WTC11 (cell line): ENCODE measurements around the gene STARD13. TPM values are rescaled to one million over a fixed set of nuclear protein-coding genes. Genes with fewer than 3 reads are reported as not detected.

Source experiments
- ATAC-seq: fragments of 200-7000 bp; cut with Tn5 transposase; 2 replicates; pipeline ENCODE4 v1.10.0; 2021; ENCODE audit warnings: mild to moderate bottlenecking, moderate library complexity
- CTCF ChIA-PET: fragments of 300-600 bp; sonication (Branson Sonifier 250); formaldehyde crosslinking; loops from one replicate; lab custom pipeline; 2021; ENCODE audit warnings: antibody characterized with exemption; lab: Charles Lee
- POLR2A ChIA-PET: fragments of 350-600 bp; sonication (Branson Sonifier 250); formaldehyde crosslinking; loops from one replicate; lab custom pipeline; 2021; ENCODE audit warnings: antibody characterized with exemption; lab: Charles Lee
- DNase-seq: peaks from one replicate; pipeline ENCODE4 v3.0.0; 2021; ENCODE audit warnings: low spot score
- H3K27ac Mint-ChIP-seq: 2 replicates; pipeline ENCODE4 v1.8.0; 2021; ENCODE audit warnings: mixed read lengths
- H3K27me3 Mint-ChIP-seq: 2 replicates; pipeline ENCODE4 v1.8.0; 2021; ENCODE audit warnings: low read depth, mild to moderate bottlenecking, moderate library complexity, mixed read lengths
- H3K36me3 Mint-ChIP-seq: 2 replicates; pipeline ENCODE4 v1.8.0; 2021; ENCODE audit warnings: mixed read lengths
- H3K4me1 Mint-ChIP-seq: 2 replicates; pipeline ENCODE4 v1.8.0; 2022; ENCODE audit warnings: mixed read lengths
- H3K4me3 Mint-ChIP-seq: 2 replicates; pipeline ENCODE4 v1.8.0; 2021; ENCODE audit warnings: mild to moderate bottlenecking, moderate library complexity, mixed read lengths
- H3K9me3 Mint-ChIP-seq: 2 replicates; pipeline ENCODE4 v1.8.0; 2021; ENCODE audit warnings: mixed read lengths
- AR ChIP-seq: fragments of 250-450 bp; sonication (Bioruptor Pico); IDR thresholded peaks from 2 replicates; pipeline ENCODE4 v1.9.0; 2021; ENCODE audit warnings: mild to moderate bottlenecking
- CREB1 ChIP-seq: sonication (generic); formaldehyde crosslinking; IDR thresholded peaks from 2 replicates; pipeline ENCODE4 v1.8.0; 2023; ENCODE audit warnings: mild to moderate bottlenecking, missing genetic modification reagents
- ESRRA ChIP-seq: sonication (generic); formaldehyde crosslinking; IDR thresholded peaks from 2 replicates; pipeline ENCODE4 v1.8.1; 2022; ENCODE audit warnings: mild to moderate bottlenecking, missing genetic modification reagents, borderline replicate concordance
- HMGXB4 ChIP-seq: sonication (generic); formaldehyde crosslinking; IDR thresholded peaks from 2 replicates; pipeline ENCODE4 v1.8.1; 2023; ENCODE audit warnings: mild to moderate bottlenecking, moderate library complexity, missing genetic modification reagents
- IRF2 ChIP-seq: sonication (generic); formaldehyde crosslinking; IDR thresholded peaks from 2 replicates; pipeline ENCODE4 v1.8.0; 2022; ENCODE audit warnings: low read depth, missing genetic modification reagents, borderline replicate concordance
- MXD4 ChIP-seq: fragments of 250-450 bp; sonication (Bioruptor Pico); IDR thresholded peaks from 2 replicates; pipeline ENCODE4 v1.8.0; 2021; ENCODE audit warnings: mild to moderate bottlenecking, moderate library complexity, borderline replicate concordance
- RELA ChIP-seq: sonication (generic); formaldehyde crosslinking; IDR thresholded peaks from 2 replicates; pipeline ENCODE4 v1.8.1; 2022; ENCODE audit warnings: missing genetic modification reagents, mild to moderate bottlenecking, borderline replicate concordance
- TEAD1 ChIP-seq: sonication (generic); formaldehyde crosslinking; IDR thresholded peaks from 2 replicates; pipeline ENCODE4 v1.8.0; 2022; ENCODE audit warnings: mild to moderate bottlenecking, missing genetic modification reagents
- TEAD4 ChIP-seq: sonication (generic); formaldehyde crosslinking; IDR thresholded peaks from 2 replicates; pipeline ENCODE4 v1.8.0; 2022; ENCODE audit warnings: mild to moderate bottlenecking, missing genetic modification reagents
- TP53 ChIP-seq: sonication (generic); formaldehyde crosslinking; IDR thresholded peaks from 2 replicates; pipeline ENCODE4 v1.8.1; 2023; ENCODE audit warnings: mild to moderate bottlenecking, missing genetic modification reagents
- ZNF121 ChIP-seq: sonication (generic); formaldehyde crosslinking; IDR thresholded peaks from 2 replicates; pipeline ENCODE4 v1.8.0; 2023; ENCODE audit warnings: missing genetic modification reagents
- ZNF138 ChIP-seq: sonication (generic); formaldehyde crosslinking; conservative IDR thresholded peaks from 2 replicates; pipeline ENCODE4 v1.8.1; 2022; ENCODE audit warnings: mild to moderate bottlenecking, moderate library complexity, missing genetic modification reagents
- ZNF396 ChIP-seq: fragments of 250-450 bp; sonication (Bioruptor Pico); IDR thresholded peaks from 2 replicates; pipeline ENCODE4 v1.8.0; 2021; ENCODE audit warnings: mild to moderate bottlenecking, moderate library complexity, borderline replicate concordance
- ZNF512 ChIP-seq: sonication (generic); formaldehyde crosslinking; IDR thresholded peaks from 2 replicates; pipeline ENCODE4 v1.8.1; 2022; ENCODE audit warnings: missing genetic modification reagents, borderline replicate concordance
- ZNF671 ChIP-seq: fragments of 250-450 bp; sonication (Bioruptor Pico); IDR thresholded peaks from 2 replicates; pipeline ENCODE4 v1.8.0; 2021; ENCODE audit warnings: mild to moderate bottlenecking
- total RNA-seq: library from RNA; stranded (reverse); gene quantifications from 3 replicates; pipeline ENCODE4 v1.2.3, GENCODE V29; 2021
- TF ChIP-seq, protein P1 (sequence below): sonication (generic); formaldehyde crosslinking; IDR thresholded peaks from 2 replicates; pipeline ENCODE4 v1.8.0; 2022; ENCODE audit warnings: mild to moderate bottlenecking, missing genetic modification reagents
- TF ChIP-seq, protein P2 (sequence below): fragments of 250-450 bp; sonication (Bioruptor Pico); IDR thresholded peaks from 2 replicates; pipeline ENCODE4 v1.9.0; 2021; ENCODE audit warnings: mild to moderate bottlenecking
- TF ChIP-seq, protein P3 (sequence below): sonication (generic); formaldehyde crosslinking; IDR thresholded peaks from 2 replicates; pipeline ENCODE4 v1.8.1; 2023; ENCODE audit warnings: mild to moderate bottlenecking, missing genetic modification reagents

The STARD13 gene
- total RNA-seq, 1 experiment from 2014 or later, result 4.4 TPM

DNA sequence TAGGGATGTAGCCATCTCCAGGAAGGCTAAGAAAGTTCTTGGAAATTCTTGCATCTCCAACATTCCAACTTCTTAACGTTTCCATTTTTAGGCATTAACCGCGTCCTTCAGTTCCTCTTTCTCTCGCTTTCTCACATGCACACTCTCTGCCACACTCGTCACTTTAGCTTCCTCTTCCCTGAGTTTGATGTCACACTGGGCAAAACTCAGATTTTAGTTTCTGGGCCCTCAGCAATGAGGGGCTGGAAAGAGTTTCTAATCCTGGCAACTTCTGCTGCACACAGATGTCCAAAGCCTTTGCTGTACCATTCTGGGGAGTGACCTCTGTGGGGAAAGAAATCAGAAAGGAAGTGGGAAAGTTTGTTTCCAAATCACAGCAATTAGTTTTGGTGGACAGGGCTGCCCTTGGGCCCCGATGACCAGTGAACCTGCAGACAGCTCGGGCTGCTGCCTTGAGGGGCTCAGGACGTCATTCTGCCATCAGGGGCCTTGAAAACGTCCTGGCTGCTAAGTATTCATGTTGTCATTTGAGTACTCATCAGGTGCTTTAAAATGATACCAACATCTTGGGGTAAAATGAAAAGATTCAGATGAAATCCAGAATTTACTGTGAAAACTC, 180.1 kb downstream of the STARD13 start (continued):
- TF ChIP-seq ZNF138 (CRISPR knock-in tag), result no peak
- no peak for TF ChIP-seq AR (CRISPR knock-in tag)
- TF ChIP-seq HMGXB4, result no peak
- no peak for TF ChIP-seq TEAD4
- no peak for TF ChIP-seq RELA (CRISPR knock-in tag)
- no peak for TF ChIP-seq ESRRA (CRISPR knock-in tag)
- TF ChIP-seq MXD4, result no peak
- no peak for TF ChIP-seq ZNF396 (CRISPR knock-in tag)

DNA sequence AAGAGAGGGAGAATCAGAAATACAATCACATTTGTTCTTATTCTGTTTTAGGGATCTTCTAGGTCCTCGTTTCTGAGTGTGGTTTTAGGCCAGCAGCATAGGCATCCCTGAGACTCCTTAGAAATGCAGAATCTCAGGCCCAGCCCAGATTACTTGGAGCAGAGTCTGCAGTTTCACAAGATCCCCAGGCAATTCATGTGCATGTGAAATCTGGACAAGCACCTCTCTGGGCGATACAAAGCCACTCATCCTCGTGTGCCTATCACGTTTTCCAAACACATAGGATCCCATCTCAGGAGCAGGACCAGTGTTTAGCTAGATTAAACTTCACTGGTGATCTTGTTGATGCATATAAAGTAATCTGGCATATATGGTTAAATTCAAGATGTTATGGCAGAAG, 182.1 kb downstream of the STARD13 start:
- Mint-ChIP-seq H3K4me1 (no peaks in the 10 kb centered on the region), H3K36me3 (no peaks in the 10 kb centered on the region), H3K27me3 (no peaks in the 10 kb centered on the region), H3K4me3 (no peak overlapping the region), H3K9me3 (peaks cover 1% of the 10 kb centered on the region; the same call in 1 of the 2 replicates), H3K27ac (no peak overlapping the region)
- ChIA-PET POLR2A (no interaction called here), CTCF (no interaction called here)
- DNase-seq (no peak), ATAC-seq (no peak)
- TF ChIP-seq ZNF671 (no peak), CREB1 (CRISPR knock-in tag) (no peak), ZNF121 (no peak), TEAD1 (no peak), TP53 (CRISPR knock-in tag) (no peak), ZNF512 (CRISPR knock-in tag) (no peak), IRF2 (CRISPR knock-in tag) (no peak)
- TF ChIP-seq, protein P1, sequence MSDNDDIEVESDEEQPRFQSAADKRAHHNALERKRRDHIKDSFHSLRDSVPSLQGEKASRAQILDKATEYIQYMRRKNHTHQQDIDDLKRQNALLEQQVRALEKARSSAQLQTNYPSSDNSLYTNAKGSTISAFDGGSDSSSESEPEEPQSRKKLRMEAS, result no peak
- TF ChIP-seq, protein P2, sequence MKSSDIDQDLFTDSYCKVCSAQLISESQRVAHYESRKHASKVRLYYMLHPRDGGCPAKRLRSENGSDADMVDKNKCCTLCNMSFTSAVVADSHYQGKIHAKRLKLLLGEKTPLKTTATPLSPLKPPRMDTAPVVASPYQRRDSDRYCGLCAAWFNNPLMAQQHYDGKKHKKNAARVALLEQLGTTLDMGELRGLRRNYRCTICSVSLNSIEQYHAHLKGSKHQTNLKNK (CRISPR knock-in tag), result no peak
- TF ChIP-seq, protein P3, sequence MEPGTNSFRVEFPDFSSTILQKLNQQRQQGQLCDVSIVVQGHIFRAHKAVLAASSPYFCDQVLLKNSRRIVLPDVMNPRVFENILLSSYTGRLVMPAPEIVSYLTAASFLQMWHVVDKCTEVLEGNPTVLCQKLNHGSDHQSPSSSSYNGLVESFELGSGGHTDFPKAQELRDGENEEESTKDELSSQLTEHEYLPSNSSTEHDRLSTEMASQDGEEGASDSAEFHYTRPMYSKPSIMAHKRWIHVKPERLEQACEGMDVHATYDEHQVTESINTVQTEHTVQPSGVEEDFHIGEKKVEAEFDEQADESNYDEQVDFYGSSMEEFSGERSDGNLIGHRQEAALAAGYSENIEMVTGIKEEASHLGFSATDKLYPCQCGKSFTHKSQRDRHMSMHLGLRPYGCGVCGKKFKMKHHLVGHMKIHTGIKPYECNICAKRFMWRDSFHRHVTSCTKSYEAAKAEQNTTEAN, result no peak
- TF ChIP-seq, all 79 proteins: peak for 0
